CD8-positive, alpha-beta memory T cell (primary cell): ENCODE results near the gene TLE2. TPM values are rescaled to one million over a fixed set of nuclear protein-coding genes. Genes with fewer than 3 reads are reported as not detected.

Experiments
- CTCF ChIA-PET: fragments of 350-600 bp; sonication (Branson Sonifier 250); formaldehyde crosslinking; loops from one replicate; lab custom pipeline; 2021; ENCODE audit warnings: antibody characterized with exemption; lab: Charles Lee
- POLR2A ChIA-PET: fragments of 350-600 bp; sonication (Branson Sonifier 250); formaldehyde crosslinking; loops from one replicate; lab custom pipeline; 2021; ENCODE audit warnings: antibody characterized with exemption; lab: Charles Lee
- DNase-seq, 5 donors: peaks; one replicate each; pipeline versions ENCODE4 v3.0.0 to v3.0.0-alpha.2; 2020 to 2022; ENCODE audit warnings: mixed read lengths in 1 of 5
- H3K27ac ChIP-seq: one replicate; pipeline ENCODE4 v1.7.0; 2013; ENCODE audit warnings: low read depth, mild to moderate bottlenecking, low read length, moderate library complexity
- H3K27me3 ChIP-seq: 2 replicates; pipeline ENCODE4 v1.7.0; 2013; ENCODE audit warnings: low read length, mild to moderate bottlenecking; ENCODE audit not compliant: insufficient read depth, poor library complexity, severe bottlenecking
- H3K36me3 ChIP-seq: 2 replicates; pipeline ENCODE4 v1.7.0; 2013; ENCODE audit warnings: mild to moderate bottlenecking, low read length, moderate library complexity; ENCODE audit not compliant: insufficient read depth
- H3K4me1 ChIP-seq: 2 replicates; pipeline ENCODE4 v1.7.0; 2013; ENCODE audit warnings: mild to moderate bottlenecking, low read length, moderate library complexity; ENCODE audit not compliant: insufficient read depth
- H3K4me3 ChIP-seq: 2 replicates; pipeline ENCODE4 v1.7.0; 2013; ENCODE audit warnings: mild to moderate bottlenecking, low read length
- H3K9me3 ChIP-seq: 2 replicates; pipeline ENCODE4 v1.7.0; 2013; ENCODE audit warnings: mild to moderate bottlenecking, low read length
- H3K27ac Mint-ChIP-seq, 8 donors: one replicate each; pipeline ENCODE4 v1.8.0; 2020 to 2021; ENCODE audit warnings: mixed read lengths in 8 of 8, mild to moderate bottlenecking in 6 of 8, inconsistent platforms in 3 of 8, moderate library complexity in 3 of 8
- H3K27me3 Mint-ChIP-seq, 2 donors: one replicate each; pipeline ENCODE4 v1.8.0; 2020 to 2021; ENCODE audit warnings: mixed read lengths in 2 of 2, mild to moderate bottlenecking in 1 of 2, moderate library complexity in 1 of 2
- H3K36me3 Mint-ChIP-seq, 3 donors: one replicate each; pipeline ENCODE4 v1.8.0; 2020 to 2021; ENCODE audit warnings: mixed read lengths in 3 of 3, inconsistent platforms in 1 of 3, mild to moderate bottlenecking in 1 of 3
- H3K4me1 Mint-ChIP-seq, 3 donors: one replicate each; pipeline ENCODE4 v1.8.0; 2020 to 2021; ENCODE audit warnings: mixed read lengths in 3 of 3, inconsistent platforms in 1 of 3, mild to moderate bottlenecking in 1 of 3
- H3K4me3 Mint-ChIP-seq, 7 donors: one replicate each; pipeline ENCODE4 v1.8.0; 2020 to 2021; ENCODE audit warnings: mixed read lengths in 7 of 7, mild to moderate bottlenecking in 6 of 7, moderate library complexity in 4 of 7, inconsistent platforms in 2 of 7
- H3K9me3 Mint-ChIP-seq, 5 donors: one replicate each; pipeline ENCODE4 v1.8.0; 2020 to 2022; ENCODE audit warnings: mixed read lengths in 5 of 5, mild to moderate bottlenecking in 3 of 5, moderate library complexity in 2 of 5, inconsistent platforms in 1 of 5
- polyA plus RNA-seq: library from polyadenylated mRNA; unstranded; fragments of 300-500 nt; fragmentation: Illumina TruSeq; gene quantifications from one replicate; pipeline ENCODE4 v1.2.3, GENCODE V29; 2021
- total RNA-seq, 2 experiments: library from RNA; stranded (reverse); gene quantifications; one replicate each; pipeline ENCODE4 v1.2.3, GENCODE V29; 2021

TLE2 gene
- total and polyA plus RNA-seq, 3 experiments from 2014 or later: 3.8 to 5.3 (median 5.0) TPM

GRCh38 chr19:3066482-3067049 is 37.5 kb upstream of the TLE2 start:
- peaks cover 0 to 2% of the 10 kb centered on the region in 2 donors for H3K27me3 Mint-ChIP-seq
- H3K9me3 Mint-ChIP-seq: no peaks in the 10 kb centered on the region
- peaks cover 0 to 2% (median 0%) of the 10 kb centered on the region in 3 donors for H3K36me3 Mint-ChIP-seq
- peak overlapping the region in 1 of 8 donors; percentile 61 for H3K27ac Mint-ChIP-seq
- Histone ChIP-seq H3K4me1 (peaks cover 14% of the 10 kb centered on the region), H3K27ac (no peak overlapping the region), H3K4me3 (no peak overlapping the region), H3K27me3 (no peaks in the 10 kb centered on the region), H3K36me3 (no peaks in the 10 kb centered on the region), H3K9me3 (no peaks in the 10 kb centered on the region)
- ChIA-PET CTCF (interaction anchor here (1.2 to 1.4 kb wide), 2 partner anchors 9 to 37 kb away, joined by 3 read pairs; no protein-coding TSS in a partner anchor), POLR2A (interaction anchor here (0.6 kb wide), 1 partner anchor 13 kb away, joined by 4 read pairs; no protein-coding TSS in a partner anchor)
- H3K4me3 Mint-ChIP-seq: peak overlapping the region in 1 of 7 donors; percentile 37
- DNase-seq: no peak
- peaks cover 7 to 12% (median 10%) of the 10 kb centered on the region in 3 donors for H3K4me1 Mint-ChIP-seq

- no peaks in the 10 kb centered on the region for H3K9me3 Mint-ChIP-seq
- peaks cover 9 to 15% (median 12%) of the 10 kb centered on the region in 3 donors for H3K4me1 Mint-ChIP-seq
- Histone ChIP-seq H3K4me3 (no peak overlapping the region), H3K4me1 (peaks cover 16% of the 10 kb centered on the region), H3K27me3 (no peaks in the 10 kb centered on the region), H3K36me3 (peaks cover 3% of the 10 kb centered on the region), H3K9me3 (no peaks in the 10 kb centered on the region), H3K27ac (no peak overlapping the region)
- H3K36me3 Mint-ChIP-seq: peaks cover 0 to 5% (median 0%) of the 10 kb centered on the region in 3 donors
- peaks cover 0 to 2% of the 10 kb centered on the region in 2 donors for H3K27me3 Mint-ChIP-seq
- peak overlapping the region in 3 of 8 donors; percentile 38 to 74 (median 39) for H3K27ac Mint-ChIP-seq
- ChIA-PET POLR2A (interaction anchor here (0.6 to 1.0 kb wide), 2 partner anchors 11 to 13 kb away, joined by 3 to 4 read pairs; no protein-coding TSS in a partner anchor), CTCF (interaction anchor here (1.2 to 2.7 kb wide), 4 partner anchors 10 to 115 kb away, joined by 3 to 9 read pairs (median 5); no protein-coding TSS in a partner anchor)
- no peak overlapping the region for H3K4me3 Mint-ChIP-seq
- no peak for DNase-seq
Measured at GRCh38 chr19:3065675-3066357, 36.7 kb upstream of the TLE2 start.

GRCh38 chr19:3064011-3064330 is 34.9 kb upstream of the TLE2 start:
- Mint-ChIP-seq H3K4me3 (peak overlapping the region; percentile 44 to 96 (median 90)), H3K36me3 (peaks cover 0 to 20% (median 0%) of the 10 kb centered on the region in 3 donors), H3K27ac (peak overlapping the region in 7 of 8 donors; percentile 19 to 96 (median 76)), H3K4me1 (peaks cover 17 to 27% (median 26%) of the 10 kb centered on the region in 3 donors), H3K9me3 (peaks cover 0 to 2% (median 0%) of the 10 kb centered on the region in 5 donors), H3K27me3 (peaks cover 0 to 2% of the 10 kb centered on the region in 2 donors)
- Histone ChIP-seq H3K4me1 (peaks cover 34% of the 10 kb centered on the region), H3K4me3 (no peak overlapping the region), H3K9me3 (no peaks in the 10 kb centered on the region), H3K27me3 (no peaks in the 10 kb centered on the region), H3K27ac (no peak overlapping the region), H3K36me3 (peaks cover 16% of the 10 kb centered on the region)
- no peak for DNase-seq
- CTCF ChIA-PET: interaction anchor here (2.7 to 3.0 kb wide), 2 partner anchors 40 to 114 kb away, joined by 9 to 10 read pairs; no protein-coding TSS in a partner anchor
- POLR2A ChIA-PET: interaction anchor here (2.1 kb wide), 1 partner anchor 11 kb away, joined by 5 read pairs; no protein-coding TSS in a partner anchor

DNA sequence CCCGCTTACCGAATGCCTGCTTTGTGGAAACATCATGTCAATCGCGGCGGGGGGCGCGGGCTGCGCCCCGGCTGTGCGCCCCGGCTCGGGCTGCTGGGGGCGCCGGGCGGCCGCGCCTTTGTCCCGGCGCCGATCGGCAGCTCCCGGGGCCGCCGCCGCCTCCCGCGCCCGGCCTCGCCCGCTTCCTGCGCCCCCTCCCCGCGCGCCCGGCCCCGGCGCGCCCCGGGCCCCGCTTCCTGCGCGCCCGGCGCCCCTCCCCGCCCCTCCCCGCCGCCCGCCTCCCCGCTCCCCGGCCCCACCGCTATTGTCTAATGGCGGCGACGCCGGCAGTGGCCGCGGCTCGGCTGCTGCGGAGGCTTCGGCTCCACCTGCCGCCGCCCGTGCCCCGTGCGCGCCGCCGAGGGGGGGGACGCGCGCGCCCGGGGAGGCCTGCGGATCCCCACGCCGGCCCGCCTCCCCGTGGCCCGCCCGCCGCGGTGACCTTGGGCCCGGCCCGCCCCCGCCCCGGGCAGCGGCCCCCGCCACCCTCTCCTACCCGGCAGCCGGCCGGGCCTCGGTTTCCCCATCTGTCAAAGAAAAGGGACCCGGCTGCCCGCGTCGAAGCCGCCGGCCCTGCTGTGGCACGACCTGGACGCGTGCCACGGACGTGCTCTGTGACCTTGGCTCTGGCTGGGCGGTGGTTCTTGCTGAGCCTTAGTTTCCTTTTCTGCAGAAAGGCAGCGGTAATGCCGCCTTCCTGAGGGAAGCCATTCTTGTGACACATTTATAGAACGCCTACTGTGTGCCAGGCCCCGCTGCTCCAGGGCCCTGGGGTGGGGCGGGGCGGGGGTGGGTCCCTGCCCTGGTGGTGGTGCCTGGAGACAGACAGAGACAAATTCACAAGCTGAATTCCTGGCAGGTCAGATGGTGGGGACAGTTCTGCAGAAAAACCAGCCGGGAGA is 33.4 kb upstream of the TLE2 start, which contains the start of gene TLE5:
TSS of gene TLE5 (minus strand) at position 331 of the 941 bp plus-strand sequence. CDS start at position 36, 295 bp downstream.
- CTCF ChIA-PET: interaction anchor here (0.9 to 3.0 kb wide), 7 partner anchors 9 to 112 kb away, joined by 3 to 10 read pairs (median 7); no protein-coding TSS in a partner anchor
- Mint-ChIP-seq H3K27ac (peak within 1 kb of the TSS; percentile 87 to 99 (median 94)), H3K9me3 (peaks cover 0 to 2% (median 0%) of the 10 kb centered on the region in 5 donors), H3K36me3 (peaks cover 0 to 35% (median 6%) of the 10 kb centered on the region in 3 donors), H3K27me3 (no peaks in the 10 kb centered on the region), H3K4me1 (peaks cover 29 to 42% (median 40%) of the 10 kb centered on the region in 3 donors), H3K4me3 (peak within 1 kb of the TSS; percentile 89 to 96 (median 91))
- peaks cover 32% of the 10 kb centered on the region for H3K36me3 ChIP-seq
- peak within 1 kb of the TSS; percentile 79 for H3K27ac ChIP-seq
- no peaks in the 10 kb centered on the region for H3K9me3 ChIP-seq
- DNase-seq: peak; percentile 67 to 85 (median 75)
- POLR2A ChIA-PET: interaction anchor here (0.5 to 7.1 kb wide), 5 partner anchors 9 to 112 kb away, joined by 3 to 86 read pairs (median 5); no protein-coding TSS in a partner anchor
- H3K27me3 ChIP-seq: no peaks in the 10 kb centered on the region
- peak within 1 kb of the TSS; percentile 97 for H3K4me3 ChIP-seq
- peaks cover 49% of the 10 kb centered on the region for H3K4me1 ChIP-seq

DNA sequence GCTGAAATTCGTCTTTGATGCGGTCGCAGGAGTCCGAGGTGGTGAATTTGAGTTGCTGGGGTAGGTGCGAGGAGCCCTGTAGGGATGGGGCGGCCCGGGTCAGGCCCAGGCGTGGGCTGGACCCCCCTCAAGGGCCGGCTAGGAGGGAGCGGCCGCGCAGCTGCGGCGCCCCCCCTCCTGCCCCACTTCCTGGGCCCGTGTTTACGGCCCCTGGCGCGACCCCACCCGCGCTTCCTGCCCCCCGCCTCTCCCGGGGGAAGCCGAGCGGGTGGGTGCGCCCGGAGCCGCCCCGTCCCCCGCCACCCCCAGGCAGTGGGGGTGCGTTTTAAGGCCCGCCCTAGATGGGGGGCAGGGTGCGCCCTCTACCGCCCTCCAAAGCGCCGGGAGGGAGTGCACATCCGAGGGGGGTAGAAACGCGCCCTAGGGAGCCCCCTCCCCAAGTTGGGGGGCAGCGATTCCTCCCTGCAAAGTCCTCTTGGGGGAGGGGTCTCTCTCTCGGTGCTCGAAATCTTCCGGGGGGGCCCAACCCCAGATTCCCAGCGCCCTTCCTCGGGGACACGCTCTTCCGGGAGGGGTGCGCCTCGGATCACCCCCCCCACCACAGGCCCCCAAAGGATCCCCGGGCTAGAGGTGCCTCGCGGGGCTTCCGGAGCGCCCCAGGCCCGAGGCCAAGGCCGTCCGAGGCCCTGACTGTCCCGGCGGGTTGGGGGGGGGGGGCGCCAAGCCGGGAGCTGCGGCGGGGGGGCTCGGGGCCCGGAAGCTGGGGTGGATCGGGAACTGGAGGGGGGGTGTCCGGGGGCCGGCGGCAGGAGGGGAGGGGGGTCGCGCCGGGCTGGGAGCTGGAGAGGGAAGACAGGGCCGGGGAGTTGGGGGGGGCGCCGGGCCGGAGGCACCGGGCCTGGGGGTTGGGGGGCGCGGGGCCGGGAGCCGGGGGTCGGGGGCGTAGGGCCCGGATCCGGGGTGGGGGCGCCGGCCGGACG is 32.4 kb upstream of the TLE2 start:
- Mint-ChIP-seq H3K27me3 (no peaks in the 10 kb centered on the region), H3K27ac (peak overlapping the region; percentile 19 to 94 (median 89)), H3K4me1 (peaks cover 32 to 48% (median 40%) of the 10 kb centered on the region in 3 donors), H3K36me3 (peaks cover 0 to 42% (median 9%) of the 10 kb centered on the region in 3 donors), H3K9me3 (peaks cover 0 to 2% (median 0%) of the 10 kb centered on the region in 5 donors), H3K4me3 (peak overlapping the region; percentile 88 to 94 (median 92))
- H3K9me3 ChIP-seq: no peaks in the 10 kb centered on the region
- no peaks in the 10 kb centered on the region for H3K27me3 ChIP-seq
- peaks cover 41% of the 10 kb centered on the region for H3K36me3 ChIP-seq
- POLR2A ChIA-PET: interaction anchor here (0.8 to 7.1 kb wide), 10 partner anchors 9 to 112 kb away, joined by 3 to 86 read pairs (median 4); partner anchors contain the start of gene GNA11
- peak overlapping the region; percentile 79 for H3K27ac ChIP-seq
- peaks cover 59% of the 10 kb centered on the region for H3K4me1 ChIP-seq
- H3K4me3 ChIP-seq: peak overlapping the region; percentile 97
- CTCF ChIA-PET: interaction anchor here (0.9 to 2.4 kb wide), 9 partner anchors 9 to 111 kb away, joined by 3 to 17 read pairs (median 5); no protein-coding TSS in a partner anchor
- DNase-seq: peak; percentile 64 to 91 (median 84)

GRCh38 chr19:3060857-3061181 is 31.7 kb upstream of the TLE2 start:
- H3K4me1 ChIP-seq: peaks cover 65% of the 10 kb centered on the region
- peak overlapping the region; percentile 79 for H3K27ac ChIP-seq
- H3K9me3 ChIP-seq: no peaks in the 10 kb centered on the region
- peaks cover 44% of the 10 kb centered on the region for H3K36me3 ChIP-seq
- POLR2A ChIA-PET: interaction anchor here (0.7 to 7.1 kb wide), 9 partner anchors 8 to 111 kb away, joined by 3 to 86 read pairs (median 4); no protein-coding TSS in a partner anchor
- H3K36me3 Mint-ChIP-seq: peaks cover 0 to 45% (median 9%) of the 10 kb centered on the region in 3 donors
- peak overlapping the region; percentile 84 to 95 (median 90) for H3K27ac Mint-ChIP-seq
- H3K27me3 Mint-ChIP-seq: no peaks in the 10 kb centered on the region
- H3K9me3 Mint-ChIP-seq: peaks cover 0 to 2% (median 0%) of the 10 kb centered on the region in 5 donors
- H3K4me3 ChIP-seq: peak overlapping the region; percentile 97
- H3K27me3 ChIP-seq: no peaks in the 10 kb centered on the region
- CTCF ChIA-PET: interaction anchor here (1.0 to 2.4 kb wide), 8 partner anchors 8 to 110 kb away, joined by 3 to 17 read pairs (median 6); no protein-coding TSS in a partner anchor
- no peak for DNase-seq
- peaks cover 32 to 51% (median 40%) of the 10 kb centered on the region in 3 donors for H3K4me1 Mint-ChIP-seq
- H3K4me3 Mint-ChIP-seq: peak overlapping the region; percentile 88 to 94 (median 92)
